Stimulated activated CD8-positive, alpha-beta memory T cell treated with anti-CD3 and anti-CD28 coated beads, Interleukin-4, amount 100 ng/mL, for 24 hours (primary cell): ENCODE measurements around the gene GNB5.
"Not testable (repeated sequence)": the region's sequence is repeated elsewhere in the genome, so short reads cannot be mapped to it uniquely, and the experiment has no call there.

Experiments
- DNase-seq: peaks from one replicate; pipeline ENCODE4 v3.0.0-alpha.2; 2020; ENCODE audit warnings: low read depth

Gene GNB5

DNA sequence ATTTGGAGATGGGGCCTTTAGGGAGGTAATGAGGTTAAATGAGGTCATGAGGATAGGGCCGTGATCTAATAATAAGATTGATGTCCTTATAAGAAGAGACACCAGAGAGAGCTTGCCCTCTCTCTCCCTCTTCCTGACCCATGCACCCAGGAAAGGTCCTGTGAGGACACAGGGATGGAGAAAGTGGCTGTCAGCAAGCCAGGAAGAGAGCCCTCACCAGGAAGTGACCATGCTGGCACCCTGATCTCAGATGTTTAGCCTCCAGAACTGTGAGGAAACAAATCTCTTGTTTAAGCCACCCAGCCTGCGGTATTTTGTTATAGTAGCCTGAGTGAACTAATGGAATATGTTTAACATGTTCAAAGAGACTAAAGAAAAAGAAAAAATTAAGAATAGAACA lies 15.3 kb upstream of the GNB5 start:
- no peak for DNase-seq

DNA sequence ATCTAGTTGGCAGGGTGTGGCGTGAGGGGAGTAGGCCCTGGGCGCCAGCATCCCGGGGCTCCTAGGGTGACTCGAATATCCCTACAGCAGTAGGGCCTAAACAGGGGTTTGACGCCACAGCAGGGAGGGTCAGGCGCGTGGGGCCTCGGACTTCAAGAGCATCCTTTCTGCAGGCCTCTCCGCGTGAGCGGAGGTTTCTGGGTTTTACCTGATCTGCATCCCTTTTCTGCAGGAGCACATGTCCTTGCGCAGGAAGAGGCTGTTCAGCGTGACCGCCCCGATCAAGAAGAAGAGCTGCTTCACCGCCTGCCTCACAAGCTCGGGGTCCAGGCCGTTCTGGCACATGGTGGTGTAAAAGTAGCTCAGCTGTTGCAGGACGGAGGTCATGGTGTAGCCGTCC lies 13.5 kb upstream of the GNB5 start:
- no peak for DNase-seq

DNA sequence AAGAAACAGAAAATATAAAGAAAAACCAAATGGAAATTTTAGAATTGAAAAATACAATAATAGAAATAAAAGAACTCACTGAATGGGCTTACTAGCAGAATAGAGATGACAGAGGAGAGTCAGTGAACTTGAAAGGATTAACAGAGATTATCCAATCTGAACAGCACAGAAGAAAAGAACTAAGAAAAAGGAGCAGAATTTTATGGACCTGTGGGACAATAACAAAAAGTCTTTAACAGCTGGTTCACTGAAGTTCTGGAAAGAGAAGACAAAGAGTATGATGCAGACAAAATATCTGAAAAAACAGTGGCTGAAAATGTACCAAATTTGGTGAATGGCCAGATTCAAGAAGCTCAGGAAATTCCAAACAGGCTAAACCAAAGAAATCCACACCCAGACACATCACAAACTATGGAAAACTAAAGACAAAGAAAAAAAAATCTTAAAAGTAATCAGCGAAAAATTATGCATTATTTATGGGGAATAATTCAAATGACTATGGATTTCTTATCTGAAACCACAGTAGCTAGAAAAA lies 9.7 kb upstream of the GNB5 start:
- DNase-seq: no peak

GRCh38 chr15:52199271-52199670 lies 8.1 kb upstream of the GNB5 start:
- no peak for DNase-seq

- DNase-seq: no peak
Observed at GRCh38 chr15:52196891-52197290, 5.7 kb upstream of the GNB5 start.

GRCh38 chr15:52193791-52194190 lies 2.6 kb upstream of the GNB5 start:
- DNase-seq: no peak

DNA sequence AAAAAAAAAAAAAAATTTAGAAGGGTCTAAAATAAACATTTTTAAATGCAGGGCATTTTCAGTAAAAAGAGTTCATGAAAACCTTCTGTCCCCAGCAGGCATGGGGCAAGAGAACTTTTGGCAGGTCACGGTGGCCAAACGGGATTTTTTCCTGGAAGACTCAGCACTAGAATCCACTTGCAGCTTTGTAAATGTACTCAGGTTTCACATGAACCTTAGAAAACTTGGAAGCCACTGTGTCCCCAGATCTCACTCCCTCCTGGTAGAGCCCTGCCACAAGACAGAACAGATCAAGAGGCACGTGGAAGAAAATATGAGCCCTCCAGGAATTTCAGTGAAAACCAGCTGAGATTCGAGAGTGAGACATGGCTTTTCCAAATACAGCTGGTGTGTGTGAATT lies 2.1 kb upstream of the GNB5 start:
- no peak for DNase-seq

- DNase-seq: no peak
Observed at GRCh38 chr15:52186651-52187486, 4.3 kb downstream of the GNB5 start.

GRCh38 chr15:52185151-52185561 lies 6.0 kb downstream of the GNB5 start:
- DNase-seq: no peak

DNA sequence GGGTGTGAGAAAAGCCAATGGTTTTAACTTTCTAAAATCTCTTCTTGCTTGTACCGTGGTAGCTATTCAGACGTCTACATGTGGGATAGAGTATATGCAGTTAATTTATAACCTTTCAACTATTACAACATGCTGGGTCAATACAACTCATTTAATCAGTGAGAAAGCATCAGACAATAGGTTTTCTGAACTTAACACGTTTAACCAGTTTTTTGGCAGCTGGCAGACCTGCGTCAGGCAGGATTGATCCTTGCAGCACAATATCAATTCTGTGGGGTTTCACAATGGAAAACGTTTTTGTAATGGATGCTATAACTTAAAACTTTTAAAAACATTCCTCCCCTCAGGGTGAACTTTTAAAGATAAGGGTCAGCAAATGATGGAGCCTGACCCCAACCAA lies 6.5 kb downstream of the GNB5 start:
- DNase-seq: no peak

DNA sequence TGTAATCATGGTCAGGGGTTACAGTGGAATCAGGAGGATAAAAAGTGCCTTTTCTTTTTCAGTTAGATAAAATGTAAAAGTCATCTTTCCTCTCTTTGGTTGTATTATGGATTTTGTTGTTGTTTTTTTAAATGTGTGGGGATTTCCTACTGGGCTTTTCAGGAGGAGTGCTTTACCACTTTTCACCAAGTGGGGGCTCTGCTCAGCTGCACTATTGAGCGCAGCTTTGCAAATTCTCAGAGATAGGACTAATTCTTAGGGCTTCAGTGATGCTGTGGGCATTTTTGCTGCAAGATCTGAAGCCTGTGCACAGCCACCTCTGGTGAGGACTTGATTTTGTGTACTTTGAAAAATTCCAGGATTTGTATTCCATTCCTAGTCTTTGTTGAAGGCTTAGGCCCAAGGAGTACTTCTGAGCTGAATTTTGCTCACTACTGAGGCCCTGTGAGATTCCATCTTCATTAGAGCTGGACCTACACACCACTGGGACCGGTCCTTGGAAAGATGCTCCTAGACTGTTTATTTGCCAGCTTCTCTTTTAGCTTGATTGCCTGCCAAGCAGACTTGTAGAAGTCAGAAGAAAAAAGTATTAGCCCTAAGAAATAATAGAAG lies 7.5 kb downstream of the GNB5 start:
- no peak for DNase-seq

GRCh38 chr15:52181938-52182780 lies 9.0 kb downstream of the GNB5 start:
- DNase-seq: no peak

- DNase-seq: no peak
Observed at GRCh38 chr15:52180851-52181450, 10.2 kb downstream of the GNB5 start.

- no peak for DNase-seq
Observed at GRCh38 chr15:52180196-52180835, 10.9 kb downstream of the GNB5 start.

GRCh38 chr15:52179278-52180195 lies 11.7 kb downstream of the GNB5 start:
- peak; percentile 78 for DNase-seq

DNA sequence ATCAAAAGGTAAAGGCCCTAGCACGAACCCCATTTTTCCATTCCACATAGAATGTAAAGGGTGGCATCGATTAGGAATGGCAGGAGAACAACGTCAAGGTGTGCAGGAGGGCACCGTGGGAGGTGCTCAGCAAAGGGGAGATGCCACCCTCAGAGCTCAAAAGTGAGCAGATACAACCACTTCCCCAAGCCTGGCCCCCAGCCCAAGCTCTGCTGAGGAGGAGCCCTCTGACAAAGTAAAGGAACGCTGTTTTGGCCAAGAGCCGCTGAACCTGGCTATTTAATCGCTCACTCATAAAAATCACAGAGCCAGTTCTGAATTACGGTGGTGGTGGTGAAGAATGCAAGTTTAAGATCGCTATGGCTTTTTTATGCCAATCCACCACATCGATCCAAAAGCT lies 12.4 kb downstream of the GNB5 start:
- no peak for DNase-seq

DNA sequence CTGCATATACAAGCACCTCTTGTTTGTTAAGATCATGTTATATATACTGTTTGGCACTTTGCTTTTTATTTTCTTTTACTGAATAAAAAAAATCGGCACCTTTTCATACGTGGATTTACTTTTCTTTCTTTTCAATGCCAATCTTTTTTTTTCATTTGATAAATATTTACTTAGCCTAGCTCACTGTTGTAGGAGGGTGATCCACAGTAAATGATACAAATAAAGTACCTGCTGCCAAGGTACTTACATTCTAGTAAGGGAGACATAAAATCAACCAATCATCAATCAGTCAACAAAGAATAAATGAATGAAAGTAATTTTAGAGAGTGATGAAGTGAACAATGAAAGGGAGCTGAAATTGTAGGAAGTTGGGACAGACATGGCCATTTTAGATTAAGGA lies 18.3 kb downstream of the GNB5 start:
- no peak for DNase-seq

GRCh38 chr15:52171807-52172206 lies 19.4 kb downstream of the GNB5 start:
- DNase-seq: no peak

GRCh38 chr15:52171386-52171785 lies 19.8 kb downstream of the GNB5 start:
- DNase-seq: no peak

- DNase-seq: not testable (repeated sequence)
Observed at GRCh38 chr15:52170199-52170598, 21.0 kb downstream of the GNB5 start.
